Stimulated activated CD4-positive, alpha-beta T cell treated with anti-CD3 and anti-CD28 coated beads, Interleukin-12 subunit alpha, Interleukin-12 subunit beta, amount 100 ng/mL, for 48 hours (primary cell): Measurements from ENCODE around the gene B3GNT3.
A peak's percentile ranks its signal among the peaks of the same experiment; 100 is the strongest.
"Not testable (repeated sequence)": the region's sequence is repeated elsewhere in the genome, so short reads cannot be mapped to it uniquely, and the experiment has no call there.

Source experiments
- DNase-seq, 3 donors: peaks; one replicate each; pipeline ENCODE4 v3.0.0-alpha.2; 2020; ENCODE audit warnings: low read depth in 2 of 3, low spot score in 1 of 3

B3GNT3 gene

DNA sequence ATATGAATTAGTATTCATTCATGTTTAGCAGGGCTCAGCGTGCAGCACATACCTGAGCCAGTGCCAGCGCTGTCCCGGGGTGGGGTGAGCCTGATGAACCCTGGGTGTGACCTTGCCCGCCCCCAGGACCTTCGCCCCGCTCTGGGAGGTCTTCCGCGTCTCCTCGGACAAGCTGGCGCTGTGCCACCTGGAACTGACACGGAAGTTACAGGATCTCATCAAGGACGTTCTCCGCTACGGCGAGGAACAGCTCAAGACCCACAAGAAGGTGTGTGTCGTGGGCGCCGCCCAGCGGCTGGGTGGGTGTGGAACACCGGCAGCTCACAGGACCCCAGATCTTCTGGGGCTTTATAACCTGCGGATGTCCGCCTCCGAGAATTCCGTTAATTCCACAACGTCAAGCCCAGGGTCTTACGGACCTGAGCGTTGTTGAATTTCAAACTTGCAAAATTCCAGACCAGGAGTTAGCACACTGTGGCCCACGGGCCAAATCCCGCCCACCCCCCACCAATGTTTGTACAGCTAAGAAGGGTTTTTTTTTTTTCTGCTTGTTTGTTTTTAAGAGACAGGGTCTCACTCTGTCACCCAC is 28.3 kb upstream of the B3GNT3 start:
- no peak for DNase-seq

DNA sequence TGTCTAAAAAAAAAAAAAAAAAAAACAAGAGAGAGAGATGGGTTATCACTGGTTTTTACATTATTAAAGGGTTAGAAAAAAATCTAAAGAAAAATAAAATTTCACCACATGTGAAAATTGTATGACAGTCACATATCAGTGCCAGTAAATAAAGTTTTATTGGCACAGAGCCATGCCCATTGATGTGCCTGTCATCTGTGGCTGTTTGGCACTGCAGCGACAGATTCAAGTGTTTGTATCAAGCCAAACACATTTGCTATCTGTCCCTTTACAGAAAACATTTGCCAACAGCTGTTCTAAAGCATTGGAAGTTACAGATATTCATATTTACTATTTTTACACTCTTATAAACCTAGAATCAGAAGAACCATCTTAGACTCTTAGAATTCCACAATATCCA is 27.4 kb upstream of the B3GNT3 start:
- DNase-seq: no peak

DNA sequence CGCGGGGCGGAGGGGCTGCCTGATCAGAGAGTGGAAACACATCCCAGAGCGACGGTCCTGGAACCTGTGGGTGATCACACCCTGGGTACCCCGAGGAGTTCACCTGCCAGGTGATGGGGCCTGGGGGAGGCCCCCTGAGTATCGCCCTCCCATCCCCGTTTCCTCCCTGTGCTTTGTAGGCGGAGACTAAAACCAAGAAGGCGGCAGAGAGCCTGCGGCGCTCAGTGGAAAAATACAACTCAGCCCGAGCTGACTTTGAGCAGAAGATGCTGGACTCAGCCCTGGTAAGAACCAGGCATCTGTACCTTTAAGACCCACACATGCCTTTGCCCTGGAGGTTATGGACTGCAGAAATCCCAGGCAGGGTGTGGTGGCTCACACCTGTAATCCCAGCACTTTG is 24.3 kb upstream of the B3GNT3 start:
- no peak for DNase-seq

DNA sequence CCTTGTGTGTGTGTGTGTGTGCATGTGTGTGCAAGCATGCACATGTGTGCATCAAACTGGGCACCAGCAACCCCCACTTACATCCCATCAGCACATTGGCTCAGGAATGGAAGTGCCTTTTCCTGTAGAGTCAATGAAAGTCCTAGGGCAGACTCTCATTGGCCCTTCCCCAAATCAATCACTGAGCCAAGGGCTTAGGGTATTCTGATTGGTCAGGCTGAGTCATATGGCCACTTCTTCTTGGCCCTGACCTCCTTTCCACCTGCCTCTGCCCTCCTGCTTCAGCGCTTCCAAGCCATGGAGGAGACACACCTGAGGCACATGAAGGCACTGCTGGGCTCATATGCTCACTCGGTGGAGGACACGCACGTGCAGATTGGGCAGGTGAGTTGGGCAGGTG is 22.8 kb upstream of the B3GNT3 start:
- DNase-seq: no peak

DNA sequence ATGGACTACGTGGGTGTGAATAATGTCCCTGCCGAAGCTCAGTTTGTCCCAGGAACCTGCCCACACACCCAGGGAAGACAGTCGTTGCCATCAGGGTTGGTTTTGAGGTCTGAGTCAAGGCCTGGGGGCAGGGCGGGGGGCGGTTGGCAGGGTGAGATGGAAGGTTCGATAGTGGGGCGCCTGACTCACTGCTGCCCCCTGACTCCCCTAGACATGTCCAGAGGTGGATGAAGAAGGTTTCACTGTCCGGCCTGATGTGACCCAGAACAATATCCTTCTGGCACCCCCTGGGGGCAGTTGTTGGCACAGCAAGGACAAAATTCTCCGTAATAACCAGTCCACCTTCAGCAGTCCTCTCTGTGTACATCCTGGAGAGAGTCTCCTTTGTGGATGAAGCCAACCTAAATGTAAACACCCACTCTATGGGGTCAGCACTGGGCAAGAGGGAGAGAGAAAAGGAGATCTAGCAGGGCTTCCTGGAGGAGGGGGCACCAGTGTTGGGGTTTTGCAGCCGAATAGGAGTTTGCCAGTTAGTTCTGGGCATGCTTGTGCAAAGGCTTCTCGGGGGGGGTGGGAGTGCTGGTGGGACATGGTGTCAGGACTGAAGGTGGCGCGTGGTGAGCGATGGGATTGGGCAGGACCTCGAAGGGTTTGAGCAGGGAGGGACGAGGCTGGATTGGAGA is 19.6 kb upstream of the B3GNT3 start:
- peak in 1 of 3 donors; percentile 50 for DNase-seq

DNA sequence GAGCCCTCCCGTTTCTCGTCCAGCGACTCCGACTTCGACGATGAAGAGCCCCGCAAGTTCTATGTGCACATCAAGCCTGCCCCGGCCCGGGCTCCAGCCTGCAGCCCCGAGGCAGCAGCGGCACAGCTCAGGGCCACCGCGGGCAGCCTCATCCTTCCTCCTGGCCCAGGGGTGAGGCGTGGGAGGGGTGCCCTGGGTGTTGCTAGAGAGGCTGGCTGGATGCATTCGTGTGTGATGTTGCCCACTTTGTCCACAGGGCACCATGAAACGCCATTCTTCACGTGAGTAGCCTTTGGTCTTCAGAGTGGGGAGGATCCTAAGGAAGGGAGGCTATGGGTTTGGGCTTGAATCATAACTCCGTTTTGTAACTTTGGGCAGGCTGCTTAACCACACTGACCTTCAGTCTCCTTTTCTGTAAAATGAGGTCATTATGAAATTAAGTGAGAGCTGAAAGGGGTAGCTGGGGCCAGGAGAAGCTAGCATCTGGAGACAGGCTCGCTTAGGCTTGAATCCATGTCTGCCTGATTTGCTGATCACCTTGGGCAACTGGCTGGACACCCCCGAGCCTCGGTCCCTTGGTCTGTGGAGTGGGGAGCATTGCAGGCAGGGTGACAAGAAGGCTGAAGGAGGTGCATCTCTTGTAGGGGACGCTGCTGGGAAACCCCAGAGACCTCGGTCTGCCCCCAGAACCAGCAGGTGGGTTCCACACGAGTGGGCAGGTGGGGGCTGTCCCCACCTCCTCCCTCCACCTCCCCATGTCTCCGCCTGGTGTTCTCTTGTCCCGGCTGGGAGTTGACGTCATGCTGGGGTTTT is 18.7 kb upstream of the B3GNT3 start:
- no peak for DNase-seq

DNA sequence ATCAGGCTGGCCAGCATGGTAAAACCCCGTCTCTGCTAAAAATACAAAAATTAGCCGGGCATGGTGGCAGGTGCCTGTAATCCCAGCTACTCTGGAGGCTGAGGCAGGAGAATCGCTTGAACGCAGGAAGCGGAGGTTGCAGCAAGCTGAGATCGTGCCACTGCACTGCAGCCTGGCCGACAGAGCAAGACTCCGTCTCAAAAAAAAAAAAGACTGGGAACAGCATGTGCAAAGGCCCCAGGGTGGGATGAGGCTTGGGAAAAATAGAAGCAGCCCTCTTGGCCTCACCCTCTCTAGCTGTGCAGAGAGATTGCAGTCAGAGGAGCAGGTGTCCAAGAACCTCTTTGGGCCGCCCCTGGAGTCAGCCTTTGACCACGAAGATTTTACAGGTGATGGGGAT is 17.1 kb upstream of the B3GNT3 start:
- DNase-seq: not testable (repeated sequence)

DNA sequence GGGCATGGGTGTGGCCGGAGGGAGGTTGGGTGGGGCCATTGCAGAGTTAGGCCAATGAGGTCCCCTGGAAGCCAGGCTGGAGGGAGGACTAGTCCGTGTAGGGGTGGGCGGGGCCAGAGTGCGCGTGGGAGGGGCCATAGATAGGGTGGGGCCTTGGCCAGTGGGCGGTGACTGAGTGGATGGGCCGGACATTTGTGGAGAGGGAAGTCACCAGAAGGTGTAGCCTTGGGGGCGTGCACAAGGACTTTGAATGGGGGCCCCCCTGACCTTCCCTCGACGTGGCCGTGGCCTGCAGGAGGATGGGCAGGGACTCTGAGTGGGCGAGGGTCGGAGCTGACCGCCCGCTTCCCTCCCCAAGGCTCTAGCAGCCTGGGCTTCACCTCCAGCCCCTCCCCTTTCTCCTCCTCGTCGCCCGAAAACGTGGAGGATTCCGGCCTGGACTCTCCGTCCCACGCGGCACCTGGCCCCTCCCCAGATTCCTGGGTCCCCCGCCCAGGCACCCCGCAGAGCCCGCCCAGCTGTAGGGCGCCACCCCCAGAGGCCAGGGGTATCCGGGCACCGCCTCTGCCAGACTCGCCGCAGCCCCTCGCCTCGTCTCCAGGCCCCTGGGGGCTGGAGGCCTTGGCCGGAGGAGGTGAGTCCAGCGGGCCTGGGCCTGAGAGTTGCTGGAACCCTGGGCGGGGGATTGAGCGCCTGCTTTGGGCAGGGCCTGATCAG is 16.5 kb upstream of the B3GNT3 start:
- peak; percentile 38 to 58 (median 54) for DNase-seq

DNA sequence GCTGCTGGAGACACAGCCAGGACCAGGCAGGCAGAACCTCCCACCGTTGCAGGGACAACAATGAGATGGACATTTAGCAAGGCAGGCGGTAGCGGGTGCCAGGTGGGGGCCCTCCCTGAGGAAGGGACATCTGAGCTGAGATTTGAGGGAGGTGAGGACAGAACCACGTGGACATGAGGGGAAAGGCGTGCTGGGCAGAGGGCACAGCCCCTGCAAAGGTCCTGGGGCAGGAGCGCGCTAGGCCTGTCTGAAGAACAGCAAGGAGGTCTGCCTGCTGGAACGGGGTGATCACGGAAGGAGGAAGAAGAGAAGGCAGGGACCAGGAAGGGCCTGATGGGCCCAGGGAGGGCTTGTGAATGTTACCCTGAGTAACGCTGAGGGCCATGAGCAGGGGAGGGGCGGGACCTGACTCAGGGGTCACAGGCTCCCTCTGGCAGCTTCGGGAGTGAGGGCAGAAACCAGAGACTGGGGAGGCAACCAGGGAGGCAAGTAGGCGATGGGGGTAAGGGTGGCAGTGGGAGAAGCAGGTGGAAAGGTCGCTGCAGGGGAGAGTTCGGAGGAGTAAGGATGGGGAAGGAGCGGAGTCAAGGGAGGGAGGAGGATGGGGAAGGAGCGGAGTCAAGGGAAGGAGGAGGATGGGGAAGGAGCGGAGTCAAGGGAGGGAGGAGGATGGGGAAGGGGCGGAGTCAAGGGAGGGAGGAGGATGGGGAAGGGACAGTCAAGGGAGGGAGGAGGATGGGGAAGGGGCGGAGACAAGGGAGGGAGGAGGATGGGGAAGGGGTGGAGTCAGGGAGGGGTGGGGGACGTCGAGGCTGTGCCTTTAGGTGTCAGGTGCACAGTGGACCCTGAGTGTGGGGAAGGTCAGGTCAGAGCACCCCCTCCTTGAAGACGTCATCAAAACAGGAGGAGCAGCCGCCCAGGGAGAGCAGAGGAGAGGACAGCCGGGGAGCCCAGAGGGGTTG is 15.7 kb upstream of the B3GNT3 start:
- DNase-seq: no peak

DNA sequence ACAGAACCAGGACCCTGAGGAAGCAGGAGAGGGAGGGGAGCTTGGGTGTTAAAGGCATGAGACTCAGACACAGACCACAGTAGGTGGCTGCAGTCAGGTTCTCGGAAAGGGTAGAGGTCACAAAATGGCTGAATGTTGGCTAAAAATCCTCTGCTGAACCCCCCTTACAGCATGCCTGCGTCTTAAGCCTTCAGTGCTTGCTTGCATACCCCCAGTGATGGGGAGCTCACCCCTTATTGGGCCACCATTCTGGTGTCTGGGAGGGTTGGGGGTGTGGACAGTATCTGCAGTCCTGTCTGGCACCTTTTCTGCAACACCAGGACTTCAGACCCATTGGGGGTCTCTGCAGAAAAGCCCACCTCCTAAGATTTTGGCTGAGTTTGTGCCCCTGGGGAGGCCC is 14.2 kb upstream of the B3GNT3 start:
- DNase-seq: no peak

DNA sequence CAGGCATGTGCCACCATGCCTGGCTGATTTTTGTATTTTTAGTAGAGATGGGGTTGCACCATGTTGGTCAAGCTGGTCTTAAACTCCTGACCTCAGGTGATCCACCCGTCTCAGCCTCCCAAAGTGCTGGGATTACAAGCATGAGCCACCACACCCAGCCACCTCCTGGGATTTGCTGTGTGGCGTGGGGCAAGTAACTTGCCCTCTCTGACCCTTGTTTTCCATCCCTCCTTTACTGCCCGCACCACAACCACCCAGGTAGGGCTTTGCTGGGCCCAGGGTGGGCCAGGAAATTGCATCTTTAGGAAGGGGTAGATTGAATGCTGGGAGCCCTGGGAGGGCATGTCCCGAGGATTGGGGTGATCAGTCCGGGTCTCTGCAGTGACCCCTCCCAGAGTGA is 11.2 kb upstream of the B3GNT3 start:
- DNase-seq: not testable (repeated sequence)

DNA sequence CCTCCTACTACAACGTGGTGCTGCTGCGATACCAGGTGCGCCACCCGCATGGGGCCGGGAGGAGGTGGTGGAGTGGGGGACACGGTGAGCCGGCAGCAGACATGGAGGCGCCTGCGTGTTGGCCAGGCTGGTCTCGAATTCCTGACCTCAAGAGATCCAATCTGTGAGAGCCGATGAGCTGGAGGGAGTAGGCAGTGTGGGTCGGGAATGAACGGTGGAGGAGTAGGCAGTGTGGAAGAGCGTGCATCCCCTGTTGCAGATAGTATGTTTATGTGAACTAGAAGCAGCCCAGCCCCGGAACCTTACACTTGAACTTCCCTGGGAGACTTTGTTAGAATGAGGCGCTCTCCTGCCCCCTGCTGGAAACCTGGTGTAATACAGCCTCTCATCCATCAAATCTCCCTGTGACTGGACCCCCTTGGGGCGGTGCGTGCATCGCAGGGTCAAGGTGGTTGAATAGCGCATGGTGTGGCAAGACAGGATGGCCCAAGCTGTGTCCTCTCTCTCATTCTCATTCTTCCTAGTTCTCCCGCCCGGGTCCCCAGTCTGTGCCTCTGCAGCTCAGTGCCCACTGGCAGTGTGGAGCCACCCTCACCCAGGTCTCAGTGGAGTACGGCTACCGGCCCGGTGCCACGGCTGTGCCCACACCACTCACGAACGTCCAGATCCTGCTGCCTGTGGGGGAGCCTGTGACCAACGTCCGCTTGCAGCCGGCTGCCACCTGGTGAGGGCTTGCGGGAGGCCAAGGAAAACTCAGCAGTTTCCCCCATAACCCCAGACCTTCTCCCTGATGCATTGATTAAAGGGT is 10.5 kb upstream of the B3GNT3 start:
- DNase-seq: peak; percentile 48 to 80 (median 61)

DNA sequence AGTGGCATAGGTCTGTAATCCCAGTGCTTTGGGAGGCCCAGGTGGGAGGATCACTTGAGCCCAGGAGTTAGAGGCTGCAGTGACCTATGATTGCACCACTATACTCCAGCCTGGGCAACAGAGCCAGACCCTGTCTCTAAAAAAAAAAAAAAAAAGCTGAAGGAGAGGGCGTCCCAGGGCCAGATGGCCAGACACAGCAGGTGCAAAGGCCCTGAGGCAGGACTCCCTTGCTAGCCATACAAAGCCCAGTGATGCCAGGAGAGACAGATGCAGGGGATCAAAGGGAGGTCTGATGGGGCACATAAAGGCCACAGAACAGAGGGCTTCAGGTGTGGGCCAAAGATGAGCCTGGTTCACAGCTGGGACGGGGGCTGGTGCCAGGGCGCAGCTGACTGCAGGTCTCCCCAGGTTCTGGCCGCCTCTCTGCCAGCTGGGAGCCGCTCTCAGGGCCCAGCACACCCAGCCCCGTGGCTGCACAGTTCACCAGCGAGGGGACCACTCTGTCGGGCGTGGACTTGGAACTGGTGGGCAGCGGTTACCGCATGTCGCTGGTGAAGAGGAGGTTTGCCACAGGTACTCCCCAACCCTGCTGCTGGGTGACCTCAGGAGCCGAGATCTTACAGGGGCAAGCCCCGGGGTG is 7.5 kb upstream of the B3GNT3 start:
- DNase-seq: no peak

DNA sequence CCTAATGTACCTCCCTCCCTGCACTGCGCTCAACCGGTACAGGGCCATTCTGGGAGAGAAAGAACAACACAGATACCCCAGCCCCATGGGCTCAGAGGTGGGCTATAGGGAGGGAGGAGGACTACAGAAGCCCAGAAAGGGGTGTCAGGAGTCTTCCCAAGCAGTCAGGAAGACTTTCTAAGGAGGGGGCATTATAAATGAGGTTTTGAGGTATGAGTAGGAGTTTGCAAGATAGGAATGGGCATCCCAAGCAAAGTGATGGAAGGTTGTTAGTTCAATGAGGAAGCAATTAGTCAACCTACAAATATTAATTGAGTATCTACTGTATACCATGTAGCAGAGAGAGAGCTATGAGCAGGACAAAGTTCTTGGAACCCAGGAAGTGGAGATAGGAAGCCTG is 6.3 kb upstream of the B3GNT3 start:
- no peak for DNase-seq

DNA sequence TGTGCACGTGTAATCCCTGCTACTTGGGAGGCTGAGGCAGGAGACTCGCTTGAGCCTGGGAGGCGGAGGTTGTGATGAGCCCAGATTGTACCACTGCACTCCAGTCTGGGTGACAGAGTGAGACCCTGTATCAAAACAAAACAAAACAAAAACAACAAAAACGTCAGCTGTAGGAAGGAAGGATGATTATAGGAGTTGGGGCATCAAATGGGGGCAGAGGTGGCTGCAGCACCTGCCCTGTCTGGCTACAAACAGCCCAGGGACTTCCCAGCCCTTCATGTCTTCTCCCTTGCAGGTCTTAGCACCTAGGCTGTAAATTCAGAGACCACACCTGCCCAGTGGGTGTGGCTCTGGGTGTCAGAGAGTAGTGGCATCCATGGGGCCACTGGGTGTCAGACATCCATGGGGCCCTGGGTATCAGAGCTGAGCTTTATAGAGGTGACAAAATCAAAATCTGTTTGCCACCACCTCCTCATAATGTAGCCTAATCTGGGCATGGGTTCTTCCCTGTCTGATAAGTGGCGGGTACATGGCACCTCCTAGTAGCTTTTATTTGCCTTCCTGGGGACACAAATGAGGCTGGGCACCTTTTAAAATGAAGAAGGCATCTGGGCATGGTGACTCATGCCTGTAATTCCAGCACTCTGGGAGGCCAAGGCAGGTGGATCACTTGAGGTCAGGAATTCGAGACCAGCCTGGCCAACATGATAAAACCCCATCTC is 4.7 kb upstream of the B3GNT3 start:
- no peak for DNase-seq

DNA sequence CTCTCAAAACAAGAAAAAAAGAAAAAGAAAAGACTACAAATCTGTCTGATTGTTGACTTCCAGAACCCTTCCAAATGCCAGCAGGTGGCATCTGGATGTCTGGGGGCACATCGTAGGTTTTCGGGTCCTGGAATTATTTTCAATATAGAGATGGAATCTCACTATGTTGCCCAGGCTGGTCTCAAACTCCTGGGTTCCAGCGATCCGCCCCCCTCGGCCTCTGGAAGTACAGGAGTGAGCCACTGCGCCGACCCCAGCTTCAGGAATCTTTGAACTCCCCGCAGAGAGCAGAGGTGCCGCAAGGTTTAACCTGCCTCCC is 567 bp upstream of the B3GNT3 start:
- no peak for DNase-seq

DNA sequence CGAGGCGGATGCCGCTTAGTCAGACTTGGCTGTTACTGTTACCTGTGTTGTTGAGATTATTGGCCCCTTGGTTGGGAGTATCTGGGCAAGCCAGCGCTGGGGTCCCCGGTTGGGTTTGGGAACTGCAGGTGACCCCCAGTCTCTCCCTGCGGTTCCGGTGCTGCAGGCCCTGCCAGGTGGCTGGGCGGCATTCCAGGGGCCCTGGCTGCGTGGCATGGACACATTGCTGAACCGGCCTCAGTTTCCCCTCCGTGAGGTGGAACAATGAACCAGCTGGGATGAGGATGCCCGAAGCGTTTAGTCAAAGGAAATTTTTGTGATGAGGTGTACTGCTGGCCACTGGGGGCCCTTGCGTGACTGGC is 538 bp downstream of the B3GNT3 start:
- no peak for DNase-seq

DNA sequence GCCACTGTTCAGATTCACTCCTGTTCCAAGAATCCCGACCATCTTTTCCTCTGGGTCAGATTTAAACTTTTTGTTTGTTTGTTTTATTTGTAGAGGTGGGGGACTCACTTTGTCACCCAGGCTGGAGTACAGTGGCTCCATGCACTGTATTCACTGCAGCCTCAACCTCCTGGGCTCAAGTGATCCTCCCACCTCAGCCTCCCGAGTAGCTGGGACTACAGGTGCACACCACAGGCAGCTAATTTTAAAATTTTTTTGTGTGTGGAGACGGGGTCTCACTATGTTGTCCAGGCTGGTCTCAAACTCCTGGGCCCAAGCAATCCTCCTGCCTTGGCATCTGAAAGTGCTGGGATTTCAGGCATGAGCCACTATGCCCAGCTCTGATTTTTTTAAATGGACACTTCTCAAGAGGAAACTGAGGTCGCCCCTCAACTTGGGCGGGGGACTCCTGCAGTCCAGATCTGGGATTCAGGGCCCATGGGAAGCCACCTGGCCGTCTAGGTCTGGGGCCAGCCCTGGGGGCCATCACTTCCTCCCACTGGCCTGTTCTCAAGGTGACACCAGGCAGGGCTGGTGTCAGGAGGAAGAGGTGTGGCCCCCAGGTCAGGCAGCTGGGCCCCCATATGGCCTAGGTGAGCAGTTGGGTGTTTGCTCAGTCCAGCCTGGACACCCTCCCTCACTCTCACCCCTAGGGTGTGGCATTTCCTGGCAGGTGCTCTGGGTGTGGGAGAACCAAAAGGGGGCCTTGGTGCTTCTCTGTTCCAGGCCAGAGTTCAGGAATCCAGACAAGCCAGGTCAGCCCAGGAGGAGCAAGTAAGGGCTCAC is 1.3 kb downstream of the B3GNT3 start:
- no peak for DNase-seq
